Activated naive CD4-positive, alpha-beta T cell treated with anti-CD3 and anti-CD28 coated beads, Interleukin-2, amount 50 U/mL, for 24 hours (primary cell): ENCODE data around the gene MAMDC2.
"Not testable (repeated sequence)": the region's sequence is repeated elsewhere in the genome, so short reads cannot be mapped to it uniquely, and the experiment has no call there.

Source experiments
- H3K27ac Mint-ChIP-seq: one replicate; pipeline ENCODE4 v1.8.0; 2021; ENCODE audit warnings: mild to moderate bottlenecking, mixed read lengths
- H3K27me3 Mint-ChIP-seq: one replicate; pipeline ENCODE4 v1.8.0; 2021; ENCODE audit warnings: mixed read lengths
- H3K36me3 Mint-ChIP-seq: one replicate; pipeline ENCODE4 v1.8.0; 2021; ENCODE audit warnings: mixed read lengths
- H3K4me1 Mint-ChIP-seq: one replicate; pipeline ENCODE4 v1.8.0; 2021; ENCODE audit warnings: mixed read lengths
- H3K4me3 Mint-ChIP-seq: one replicate; pipeline ENCODE4 v1.8.0; 2021; ENCODE audit warnings: mild to moderate bottlenecking, mixed read lengths
- H3K9me3 Mint-ChIP-seq: one replicate; pipeline ENCODE4 v1.8.0; 2021; ENCODE audit warnings: mixed read lengths

The MAMDC2 gene

GRCh38 chr9:70147651-70148050 is 104.0 kb downstream of the MAMDC2 start:
- no peaks in the 10 kb centered on the region for H3K27me3 Mint-ChIP-seq
- no peaks in the 10 kb centered on the region for H3K4me1 Mint-ChIP-seq
- no peaks in the 10 kb centered on the region for H3K9me3 Mint-ChIP-seq
- H3K27ac Mint-ChIP-seq = no peak overlapping the region
- no peak overlapping the region for H3K4me3 Mint-ChIP-seq
- no peaks in the 10 kb centered on the region for H3K36me3 Mint-ChIP-seq

GRCh38 chr9:70152350-70152749 is 108.7 kb downstream of the MAMDC2 start:
- Mint-ChIP-seq H3K4me1 (no peaks in the 10 kb centered on the region), H3K4me3 (no peak overlapping the region), H3K27ac (no peak overlapping the region), H3K36me3 (no peaks in the 10 kb centered on the region), H3K9me3 (no peaks in the 10 kb centered on the region), H3K27me3 (peaks cover 7% of the 10 kb centered on the region)

- Mint-ChIP-seq H3K27me3 (peaks cover 9% of the 10 kb centered on the region), H3K27ac (no peak overlapping the region), H3K4me3 (no peak overlapping the region), H3K4me1 (no peaks in the 10 kb centered on the region), H3K9me3 (no peaks in the 10 kb centered on the region), H3K36me3 (no peaks in the 10 kb centered on the region)
Observed at GRCh38 chr9:70156729-70157128, 113.1 kb downstream of the MAMDC2 start.

- Mint-ChIP-seq H3K4me1 (no peaks in the 10 kb centered on the region), H3K27ac (no peak overlapping the region), H3K4me3 (no peak overlapping the region), H3K36me3 (no peaks in the 10 kb centered on the region), H3K27me3 (peaks cover 9% of the 10 kb centered on the region), H3K9me3 (no peaks in the 10 kb centered on the region)
Observed at GRCh38 chr9:70159630-70160029, 116.0 kb downstream of the MAMDC2 start.

GRCh38 chr9:70160686-70161600 is 117.3 kb downstream of the MAMDC2 start:
- Mint-ChIP-seq H3K9me3 (no peaks in the 10 kb centered on the region), H3K4me1 (no peaks in the 10 kb centered on the region), H3K27ac (no peak overlapping the region), H3K36me3 (no peaks in the 10 kb centered on the region), H3K4me3 (no peak overlapping the region), H3K27me3 (peaks cover 5% of the 10 kb centered on the region)

GRCh38 chr9:70165006-70165602 is 121.5 kb downstream of the MAMDC2 start:
- Mint-ChIP-seq H3K4me3 (no peak overlapping the region), H3K27me3 (no peaks in the 10 kb centered on the region), H3K36me3 (no peaks in the 10 kb centered on the region), H3K9me3 (no peaks in the 10 kb centered on the region), H3K4me1 (no peaks in the 10 kb centered on the region), H3K27ac (no peak overlapping the region)

GRCh38 chr9:70168521-70168920 is 124.9 kb downstream of the MAMDC2 start:
- no peaks in the 10 kb centered on the region for H3K9me3 Mint-ChIP-seq
- no peaks in the 10 kb centered on the region for H3K36me3 Mint-ChIP-seq
- H3K4me1 Mint-ChIP-seq = no peaks in the 10 kb centered on the region

GRCh38 chr9:70169222-70169621 is 125.6 kb downstream of the MAMDC2 start:
- Mint-ChIP-seq H3K4me1 (no peaks in the 10 kb centered on the region), H3K27me3 (no peaks in the 10 kb centered on the region), H3K27ac (no peak overlapping the region), H3K36me3 (no peaks in the 10 kb centered on the region), H3K9me3 (no peaks in the 10 kb centered on the region), H3K4me3 (no peak overlapping the region)

More at GRCh38 chr9:70168521-70168920, 124.9 kb downstream of the MAMDC2 start:
- no peaks in the 10 kb centered on the region for H3K27me3 Mint-ChIP-seq
- no peak overlapping the region for H3K4me3 Mint-ChIP-seq
- H3K27ac Mint-ChIP-seq = no peak overlapping the region

- no peaks in the 10 kb centered on the region for H3K27me3 Mint-ChIP-seq
- no peak overlapping the region for H3K4me3 Mint-ChIP-seq
- H3K9me3 Mint-ChIP-seq = no peaks in the 10 kb centered on the region
- H3K36me3 Mint-ChIP-seq = no peaks in the 10 kb centered on the region
- no peaks in the 10 kb centered on the region for H3K4me1 Mint-ChIP-seq
- no peak overlapping the region for H3K27ac Mint-ChIP-seq
Observed at GRCh38 chr9:70170151-70170790, 126.6 kb downstream of the MAMDC2 start.

GRCh38 chr9:70172532-70172931 is 128.9 kb downstream of the MAMDC2 start:
- H3K27ac Mint-ChIP-seq = no peak overlapping the region
- H3K27me3 Mint-ChIP-seq = no peaks in the 10 kb centered on the region

GRCh38 chr9:70177121-70177520 is 133.5 kb downstream of the MAMDC2 start:
- Mint-ChIP-seq H3K4me3 (no peak overlapping the region), H3K27me3 (no peaks in the 10 kb centered on the region), H3K9me3 (peaks cover 4% of the 10 kb centered on the region), H3K27ac (no peak overlapping the region), H3K36me3 (no peaks in the 10 kb centered on the region), H3K4me1 (no peaks in the 10 kb centered on the region)

More at GRCh38 chr9:70172532-70172931, 128.9 kb downstream of the MAMDC2 start:
- no peak overlapping the region for H3K4me3 Mint-ChIP-seq
- no peaks in the 10 kb centered on the region for H3K9me3 Mint-ChIP-seq
- H3K36me3 Mint-ChIP-seq = no peaks in the 10 kb centered on the region
- no peaks in the 10 kb centered on the region for H3K4me1 Mint-ChIP-seq

- peaks cover 28% of the 10 kb centered on the region for H3K9me3 Mint-ChIP-seq
- H3K27ac Mint-ChIP-seq = no peak overlapping the region
- H3K36me3 Mint-ChIP-seq = no peaks in the 10 kb centered on the region
- H3K4me3 Mint-ChIP-seq = no peak overlapping the region
- peaks cover 11% of the 10 kb centered on the region for H3K27me3 Mint-ChIP-seq
- H3K4me1 Mint-ChIP-seq = no peaks in the 10 kb centered on the region
Observed at GRCh38 chr9:70192707-70193106, 149.1 kb downstream of the MAMDC2 start.

GRCh38 chr9:70195456-70195855 is 151.8 kb downstream of the MAMDC2 start:
- H3K4me3 Mint-ChIP-seq = no peak overlapping the region
- peaks cover 14% of the 10 kb centered on the region for H3K9me3 Mint-ChIP-seq
- H3K27ac Mint-ChIP-seq = no peak overlapping the region
- H3K4me1 Mint-ChIP-seq = no peaks in the 10 kb centered on the region
- H3K27me3 Mint-ChIP-seq = peaks cover 7% of the 10 kb centered on the region
- no peaks in the 10 kb centered on the region for H3K36me3 Mint-ChIP-seq

- Mint-ChIP-seq H3K27ac (no peak overlapping the region), H3K27me3 (peaks cover 4% of the 10 kb centered on the region), H3K4me1 (no peaks in the 10 kb centered on the region), H3K9me3 (peaks cover 13% of the 10 kb centered on the region), H3K36me3 (no peaks in the 10 kb centered on the region), H3K4me3 (no peak overlapping the region)
Observed at GRCh38 chr9:70197216-70198044, 153.8 kb downstream of the MAMDC2 start.

GRCh38 chr9:70204743-70205142 is 161.1 kb downstream of the MAMDC2 start:
- not testable (repeated sequence) for H3K36me3 Mint-ChIP-seq, H3K4me1 Mint-ChIP-seq, H3K27me3 Mint-ChIP-seq, H3K4me3 Mint-ChIP-seq, H3K27ac Mint-ChIP-seq
- H3K9me3 Mint-ChIP-seq = peaks cover 13% of the 10 kb centered on the region
